ENCODE data around the gene SEMA3D. TPM values are rescaled to one million over a fixed set of nuclear protein-coding genes. Genes with fewer than 3 reads are reported as not detected.

The SEMA3D gene
- total RNA-seq, 1 donor from 2014 or later = 0.35 TPM

DNA sequence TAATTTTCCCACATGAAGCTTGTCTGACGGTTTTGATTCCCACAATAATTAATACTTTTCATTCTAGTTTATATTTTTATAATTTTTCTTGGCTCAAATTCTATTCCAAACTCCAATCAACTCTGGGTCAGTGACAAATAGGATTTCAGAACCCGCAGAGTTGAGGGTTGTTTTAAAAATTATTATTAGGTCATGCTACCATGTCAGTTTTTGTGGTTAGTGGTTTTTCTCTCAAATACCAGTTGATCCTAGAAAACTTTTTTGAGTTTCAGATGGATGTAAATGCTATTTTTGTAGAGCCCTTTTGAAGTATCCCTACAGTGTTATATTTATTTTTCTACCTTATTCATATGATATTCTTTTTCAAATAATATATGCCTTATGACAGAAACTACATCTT lies 237.4 kb downstream of the SEMA3D start:
- no peak for TF ChIP-seq CTCF (conservative IDR thresholded peaks at IDR 0.05; ENCODE audit: low read depth, low read length)
- DNase-seq (ENCODE audit: low read depth) = no peak
- H3K4me3 ChIP-seq (ENCODE audit: low read depth, low read length) = no peak overlapping the region

DNA sequence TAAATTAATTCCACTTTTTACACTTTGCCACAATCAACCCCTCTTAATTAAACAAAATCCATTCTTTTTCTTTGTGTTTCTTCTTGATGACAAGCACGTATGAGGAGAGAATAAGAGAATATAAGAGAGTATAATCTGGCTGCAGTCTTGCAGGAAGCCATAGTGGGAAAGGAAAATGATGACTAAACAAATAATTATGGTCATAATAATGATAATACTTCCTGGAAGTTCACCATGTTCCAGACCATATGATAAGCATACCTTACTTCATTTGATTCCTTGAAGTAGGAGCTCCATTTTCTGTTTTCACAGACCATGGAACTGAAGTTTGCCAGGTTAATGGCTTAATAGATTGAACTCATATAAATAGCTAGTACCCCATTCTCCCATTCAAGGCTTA lies 237.8 kb downstream of the SEMA3D start:
- no peak for DNase-seq (ENCODE audit: low read depth)

GRCh38 chr7:84948634-84949033 lies 238.2 kb downstream of the SEMA3D start:
- DNase-seq (ENCODE audit: low read depth) = no peak
- TF ChIP-seq CTCF (conservative IDR thresholded peaks at IDR 0.05; ENCODE audit: low read depth, low read length) = no peak
- H3K4me3 ChIP-seq (ENCODE audit: low read depth, low read length) = no peak overlapping the region

More for the DNA sequence above, 237.8 kb downstream of the SEMA3D start:
- TF ChIP-seq CTCF (conservative IDR thresholded peaks at IDR 0.05; ENCODE audit: low read depth, low read length) = no peak
- H3K4me3 ChIP-seq (ENCODE audit: low read depth, low read length) = no peak overlapping the region

DNA sequence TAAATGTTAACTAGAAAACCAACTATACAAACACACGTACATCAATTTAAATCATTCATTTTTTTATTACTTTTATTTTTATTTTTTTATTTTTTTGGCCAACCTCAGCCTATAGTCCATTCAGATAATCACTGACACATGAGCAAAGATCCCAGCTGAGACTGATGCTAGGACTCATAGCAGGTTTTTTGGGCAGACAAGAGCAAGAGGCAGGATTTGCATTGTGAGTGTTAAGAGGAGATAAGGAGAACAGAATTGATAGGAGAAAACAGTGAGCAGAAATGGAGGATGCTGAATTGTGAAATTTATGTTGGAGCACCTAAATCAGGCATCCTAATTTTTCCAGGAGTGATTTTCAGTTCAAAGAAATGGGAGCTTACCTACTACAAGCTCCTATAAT lies 240.3 kb downstream of the SEMA3D start:
- TF ChIP-seq CTCF (conservative IDR thresholded peaks at IDR 0.05; ENCODE audit: low read depth, low read length) = no peak
- H3K4me3 ChIP-seq (ENCODE audit: low read depth, low read length) = no peak overlapping the region
- no peak for DNase-seq (ENCODE audit: low read depth)

Data from epithelial cell of proximal tubule (primary cell).